ENCODE results near the gene ZNG1C.
"Not testable (repeated sequence)": the region's sequence is repeated elsewhere in the genome, so short reads cannot be mapped to it uniquely, and the experiment has no call there.

ZNG1C gene

GRCh38 chr9:68241683-68242082, at the start of gene ZNG1C:
TSS of gene ZNG1C (plus strand) at chr9:68241983. CDS start at chr9:68242032, 49 bp downstream.
- H3K4me3 ChIP-seq (ENCODE audit: low read depth, low read length); DNase-seq (ENCODE audit: low read depth, low spot score); CTCF ChIA-PET; POLR2A ChIA-PET: not testable (repeated sequence)

DNA sequence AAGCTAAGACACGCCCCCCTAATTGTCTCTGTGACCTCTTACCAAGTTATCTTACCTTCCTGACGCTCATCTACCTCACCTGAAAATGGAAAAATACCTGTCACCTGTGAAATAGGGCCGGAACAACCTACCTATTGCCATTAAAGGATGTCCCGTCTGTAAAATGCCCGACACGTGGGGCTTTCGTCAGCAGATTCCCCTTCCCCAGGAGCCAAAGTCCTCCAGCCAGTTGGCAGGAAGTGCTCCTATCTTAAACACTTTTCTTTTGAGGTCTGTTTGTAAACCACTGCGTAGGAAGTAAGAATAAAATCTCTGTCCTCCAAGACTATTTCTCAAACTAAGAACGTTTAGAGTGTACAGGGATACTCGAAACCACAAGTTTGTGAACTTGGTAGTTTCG, 654 bp downstream of the ZNG1C start:
- CTCF ChIA-PET; DNase-seq (ENCODE audit: low read depth, low spot score); H3K4me3 ChIP-seq (ENCODE audit: low read depth, low read length); POLR2A ChIA-PET: not testable (repeated sequence)

GRCh38 chr9:68281041-68281440, 39.3 kb downstream of the ZNG1C start:
- H3K4me3 ChIP-seq (ENCODE audit: low read depth, low read length); DNase-seq (ENCODE audit: low read depth, low spot score); CTCF ChIA-PET; POLR2A ChIA-PET: not testable (repeated sequence)

DNA sequence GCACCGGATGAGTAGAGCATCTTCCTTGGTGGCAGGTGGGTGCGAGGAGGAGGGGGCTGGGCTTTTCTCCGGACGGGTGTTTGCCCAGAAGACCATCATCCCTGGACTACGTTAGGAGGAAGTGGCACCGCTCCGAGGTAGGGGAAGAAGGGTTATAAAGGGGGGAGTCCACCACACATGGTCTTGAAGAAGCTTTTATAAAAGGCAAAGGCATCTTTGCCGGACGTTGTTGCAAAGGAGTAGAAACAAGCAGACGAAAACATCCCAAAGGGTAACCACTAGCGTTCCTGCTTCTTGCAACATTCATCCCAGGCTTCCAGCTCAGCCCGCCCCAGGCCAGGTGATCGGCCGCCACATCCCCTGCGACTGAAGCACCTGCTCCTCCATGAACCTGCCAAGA, 60.8 kb downstream of the ZNG1C start, which contains the start of gene FOXD4L3:
FOXD4L3 (plus strand) TSS at position 301 of the 400 bp plus-strand sequence; CDS start at position 386, 85 bp downstream.
- POLR2A ChIA-PET; H3K4me3 ChIP-seq (ENCODE audit: low read depth, low read length); CTCF ChIA-PET; DNase-seq (ENCODE audit: low read depth, low spot score): not testable (repeated sequence)

- POLR2A ChIA-PET; DNase-seq (ENCODE audit: low read depth, low spot score); H3K4me3 ChIP-seq (ENCODE audit: low read depth, low read length); CTCF ChIA-PET: not testable (repeated sequence)
Measured at GRCh38 chr9:68303771-68304170, 62.0 kb downstream of the ZNG1C start.

DNA sequence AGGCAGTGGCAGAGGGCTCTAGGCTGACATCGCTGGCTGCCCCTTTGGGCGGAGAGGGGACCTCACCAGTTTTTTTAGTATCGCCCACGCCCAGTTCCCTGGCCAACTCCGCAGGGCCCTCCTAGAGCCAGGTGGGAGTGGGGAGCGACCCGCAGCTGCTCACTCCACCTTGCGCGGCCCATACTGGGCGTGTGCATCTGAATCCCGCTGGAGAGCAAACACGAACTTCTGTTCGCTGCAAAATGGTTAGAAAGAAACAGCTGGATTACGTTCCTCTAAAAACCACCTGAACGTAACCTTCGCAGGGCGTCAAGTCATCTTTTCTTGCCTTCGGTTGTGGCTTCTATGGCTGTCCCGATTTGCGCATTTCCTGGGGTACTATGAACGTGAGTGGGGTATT, 62.4 kb downstream of the ZNG1C start:
- POLR2A ChIA-PET; H3K4me3 ChIP-seq (ENCODE audit: low read depth, low read length); DNase-seq (ENCODE audit: low read depth, low spot score); CTCF ChIA-PET: not testable (repeated sequence)

DNA sequence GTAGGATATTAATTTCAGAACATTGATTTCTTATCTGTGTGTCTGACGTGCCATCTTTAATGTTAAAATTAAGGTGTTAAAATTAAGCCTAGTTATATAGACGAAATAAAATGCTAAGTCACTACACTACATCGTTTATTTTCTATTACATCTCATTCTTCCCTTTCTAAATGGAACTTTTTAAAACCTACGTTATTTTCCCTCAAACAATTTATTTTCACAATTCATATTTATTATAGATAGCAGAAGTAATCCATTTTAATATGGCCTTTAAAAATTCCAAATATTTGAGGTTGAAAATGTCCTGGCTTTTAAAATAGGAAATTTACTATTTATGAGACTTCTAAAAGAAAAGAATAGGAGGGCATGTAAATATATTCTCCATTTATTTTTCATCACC, 63.0 kb downstream of the ZNG1C start:
- H3K4me3 ChIP-seq (ENCODE audit: low read depth, low read length); DNase-seq (ENCODE audit: low read depth, low spot score); POLR2A ChIA-PET; CTCF ChIA-PET: not testable (repeated sequence)

DNA sequence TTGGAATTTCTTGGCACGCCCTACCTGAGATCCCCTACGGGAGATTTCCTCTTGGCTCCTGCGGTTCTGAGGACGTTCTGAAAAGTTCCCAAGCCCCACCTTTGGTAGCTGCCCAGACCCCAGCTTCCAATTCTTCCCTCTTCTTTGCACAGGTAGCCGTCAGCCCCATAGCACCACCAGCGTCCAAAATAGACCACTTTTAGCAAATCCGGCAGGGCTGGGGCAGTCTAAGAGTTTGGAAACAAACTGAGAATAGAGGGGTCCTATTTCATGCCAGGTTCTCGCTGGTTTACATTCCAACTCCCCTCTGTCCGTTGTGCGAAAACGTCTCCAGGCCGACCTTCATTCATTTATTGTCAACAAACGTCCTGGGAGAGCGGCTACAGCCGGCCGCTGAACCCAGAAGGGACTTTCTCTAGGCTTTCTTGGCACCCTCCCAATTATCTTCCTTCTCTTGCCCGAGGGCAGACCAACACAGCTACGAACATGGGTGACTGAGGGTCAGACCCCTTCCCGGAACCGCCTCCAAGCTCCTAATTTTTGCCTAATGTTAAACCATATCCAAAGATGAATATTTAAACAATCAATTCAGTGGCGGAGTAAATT, 64.0 kb downstream of the ZNG1C start:
- H3K4me3 ChIP-seq (ENCODE audit: low read depth, low read length); CTCF ChIA-PET; DNase-seq (ENCODE audit: low read depth, low spot score); POLR2A ChIA-PET: not testable (repeated sequence)

DNA sequence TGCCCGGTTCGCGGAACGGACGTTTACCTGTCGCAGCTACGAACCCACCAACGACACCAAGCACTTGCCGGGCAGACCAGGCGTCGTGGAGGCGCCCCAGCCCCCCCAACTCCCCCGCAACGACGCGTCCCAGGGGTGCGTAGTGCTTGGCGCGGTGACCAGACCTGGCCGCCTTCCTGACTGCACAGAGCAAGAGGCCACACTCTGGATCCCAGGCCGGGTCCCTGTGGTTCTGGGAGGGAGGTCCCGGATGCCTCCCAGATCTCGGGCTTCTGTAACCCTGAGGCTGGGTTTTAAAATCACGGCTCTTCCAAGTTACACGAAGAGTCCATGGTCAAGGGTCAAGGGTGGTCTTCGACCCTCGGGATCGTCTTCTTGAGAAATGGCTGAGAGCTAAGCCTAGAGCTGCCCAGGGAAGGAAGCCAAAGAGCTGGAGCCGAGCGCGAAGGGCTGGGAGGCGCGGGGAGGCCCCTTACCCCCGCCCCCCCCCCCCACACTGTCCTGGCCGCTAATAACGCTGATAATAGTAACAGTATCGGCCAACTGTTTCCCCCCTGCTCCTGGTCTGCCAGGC, 64.7 kb downstream of the ZNG1C start:
- POLR2A ChIA-PET; H3K4me3 ChIP-seq (ENCODE audit: low read depth, low read length); CTCF ChIA-PET; DNase-seq (ENCODE audit: low read depth, low spot score): not testable (repeated sequence)

GRCh38 chr9:68307127-68307526, 65.3 kb downstream of the ZNG1C start:
- POLR2A ChIA-PET; CTCF ChIA-PET; DNase-seq (ENCODE audit: low read depth, low spot score); H3K4me3 ChIP-seq (ENCODE audit: low read depth, low read length): not testable (repeated sequence)

- H3K4me3 ChIP-seq (ENCODE audit: low read depth, low read length); POLR2A ChIA-PET; CTCF ChIA-PET; DNase-seq (ENCODE audit: low read depth, low spot score): not testable (repeated sequence)
Measured at GRCh38 chr9:68307654-68308053, 65.9 kb downstream of the ZNG1C start.

- CTCF ChIA-PET; H3K4me3 ChIP-seq (ENCODE audit: low read depth, low read length); POLR2A ChIA-PET; DNase-seq (ENCODE audit: low read depth, low spot score): not testable (repeated sequence)
Measured at GRCh38 chr9:68311208-68311607, 69.4 kb downstream of the ZNG1C start.

- POLR2A ChIA-PET; H3K4me3 ChIP-seq (ENCODE audit: low read depth, low read length); CTCF ChIA-PET; DNase-seq (ENCODE audit: low read depth, low spot score): not testable (repeated sequence)
Measured at GRCh38 chr9:68318209-68318608, 76.4 kb downstream of the ZNG1C start.

- DNase-seq (ENCODE audit: low read depth, low spot score); CTCF ChIA-PET; H3K4me3 ChIP-seq (ENCODE audit: low read depth, low read length); POLR2A ChIA-PET: not testable (repeated sequence)
Measured at GRCh38 chr9:68323749-68324148, 82.0 kb downstream of the ZNG1C start.

DNA sequence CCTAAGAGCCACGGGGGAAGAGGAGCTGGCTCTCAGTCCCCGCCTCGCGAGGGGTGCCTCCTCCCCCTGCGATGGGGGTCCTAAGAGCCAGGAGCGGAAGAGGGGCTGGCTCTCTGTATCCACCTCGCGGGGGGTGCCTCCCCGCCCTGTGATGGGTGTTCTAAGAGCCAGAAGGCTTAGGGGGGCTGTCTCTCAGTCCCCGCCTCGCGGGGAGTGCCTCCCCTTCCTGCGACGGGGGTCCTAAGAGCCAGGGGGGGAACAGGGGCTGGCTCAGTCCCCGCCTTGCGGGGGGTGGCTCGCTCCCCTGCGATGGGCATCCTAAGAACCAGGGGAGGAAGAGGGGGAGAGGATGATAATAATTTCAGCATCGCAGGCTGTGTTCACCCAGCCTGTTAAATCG, 82.7 kb downstream of the ZNG1C start:
- H3K4me3 ChIP-seq (ENCODE audit: low read depth, low read length); CTCF ChIA-PET; DNase-seq (ENCODE audit: low read depth, low spot score); POLR2A ChIA-PET: not testable (repeated sequence)

GRCh38 chr9:68329106-68329505, 87.3 kb downstream of the ZNG1C start:
- CTCF ChIA-PET; H3K4me3 ChIP-seq (ENCODE audit: low read depth, low read length); POLR2A ChIA-PET; DNase-seq (ENCODE audit: low read depth, low spot score): not testable (repeated sequence)

- CTCF ChIA-PET; POLR2A ChIA-PET; H3K4me3 ChIP-seq (ENCODE audit: low read depth, low read length); DNase-seq (ENCODE audit: low read depth, low spot score): not testable (repeated sequence)
Measured at GRCh38 chr9:68330531-68331173, 88.9 kb downstream of the ZNG1C start.

DNA sequence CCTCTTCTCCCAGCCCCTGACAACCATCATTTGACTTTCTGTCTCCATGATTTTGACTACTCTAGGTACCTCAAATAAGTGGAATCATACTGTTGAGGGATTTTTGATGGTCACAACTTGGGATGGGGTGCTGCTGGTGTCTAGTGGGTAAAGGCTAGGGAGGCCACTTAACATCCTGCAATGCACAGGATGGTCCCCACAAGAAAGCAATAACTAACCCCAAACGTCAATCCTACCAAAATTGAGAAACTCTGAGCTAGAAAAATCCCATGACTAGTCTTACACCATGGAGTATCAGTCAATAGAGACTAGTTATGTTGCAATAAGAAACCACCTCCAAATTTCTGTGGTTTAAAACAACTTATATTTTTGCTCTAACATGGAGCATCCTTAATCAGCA, 90.3 kb downstream of the ZNG1C start:
- DNase-seq (ENCODE audit: low read depth, low spot score); CTCF ChIA-PET; H3K4me3 ChIP-seq (ENCODE audit: low read depth, low read length); POLR2A ChIA-PET: not testable (repeated sequence)

All from AG04449 (cell line).